Measurements from ENCODE around the gene GLCCI1. TPM values are rescaled to one million over a fixed set of nuclear protein-coding genes. Genes with fewer than 3 reads are reported as not detected.

Gene GLCCI1
- total RNA-seq, 4 donors from 2014 or later, result 6.0 to 22.6 (median 8.5) TPM

- ATAC-seq (ENCODE audit: low FRiP score), result no peak
- TF ChIP-seq CTCF (IDR thresholded peaks at IDR 0.05), result no peak
- no peak for DNase-seq (ENCODE audit: low spot score)
Measured at GRCh38 chr7:8064828-8065227, 96.2 kb downstream of the GLCCI1 start.

GRCh38 chr7:8065356-8065813, 96.8 kb downstream of the GLCCI1 start:
- DNase-seq (ENCODE audit: low spot score) (no peak), ATAC-seq (ENCODE audit: low FRiP score) (no peak)

GRCh38 chr7:8068892-8069686, 100.5 kb downstream of the GLCCI1 start:
- DNase-seq (ENCODE audit: low spot score) (no peak), ATAC-seq (ENCODE audit: low FRiP score) (no peak)
- no peak for TF ChIP-seq CTCF (IDR thresholded peaks at IDR 0.05)

More at GRCh38 chr7:8065356-8065813, 96.8 kb downstream of the GLCCI1 start:
- no peak for TF ChIP-seq CTCF (IDR thresholded peaks at IDR 0.05)

- TF ChIP-seq CTCF (IDR thresholded peaks at IDR 0.05), result no peak
- ATAC-seq (ENCODE audit: low FRiP score) (no peak), DNase-seq (ENCODE audit: low spot score) (no peak)
Measured at GRCh38 chr7:8070451-8071180, 102.0 kb downstream of the GLCCI1 start.

- no peak for TF ChIP-seq CTCF (IDR thresholded peaks at IDR 0.05)
- no peak for ATAC-seq (ENCODE audit: low FRiP score)
Measured at GRCh38 chr7:8078418-8078817, 109.8 kb downstream of the GLCCI1 start.

GRCh38 chr7:8082762-8083161, 114.2 kb downstream of the GLCCI1 start:
- ATAC-seq (ENCODE audit: low FRiP score) (no peak), DNase-seq (ENCODE audit: low spot score) (no peak)
- no peak for TF ChIP-seq CTCF (IDR thresholded peaks at IDR 0.05)

More at GRCh38 chr7:8078418-8078817, 109.8 kb downstream of the GLCCI1 start:
- DNase-seq (ENCODE audit: low spot score), result no peak

All from omental fat pad (tissue), 4 donors.